ENCODE results near the gene LDLR. TPM values are rescaled to one million over a fixed set of nuclear protein-coding genes. Genes with fewer than 3 reads are reported as not detected.
"Not testable (repeated sequence)": the region's sequence is repeated elsewhere in the genome, so short reads cannot be mapped to it uniquely, and the experiment has no call there.

LDLR gene
- total RNA-seq, 1 donor from 2014 or later, result 123 TPM

- TF ChIP-seq CTCF (conservative IDR thresholded peaks at IDR 0.05; ENCODE audit: low read depth, low read length), result no peak
- no peak for DNase-seq (ENCODE audit: low read depth)
- peak overlapping the region; percentile 98 for H3K4me3 ChIP-seq (ENCODE audit: low read depth, low read length)
Measured at GRCh38 chr19:11088506-11089253, 583 bp upstream of the LDLR start.

- not testable (repeated sequence) for DNase-seq (ENCODE audit: low read depth)
- H3K4me3 ChIP-seq (ENCODE audit: low read depth, low read length), result peak overlapping the region; percentile 98
Measured at GRCh38 chr19:11090014-11090263, 676 bp downstream of the LDLR start.

GRCh38 chr19:11090264-11090996 is 1.2 kb downstream of the LDLR start:
- TF ChIP-seq CTCF (conservative IDR thresholded peaks at IDR 0.05; ENCODE audit: low read depth, low read length), result peak; percentile 13
- no peak for DNase-seq (ENCODE audit: low read depth)
- peak overlapping the region; percentile 98 for H3K4me3 ChIP-seq (ENCODE audit: low read depth, low read length)

GRCh38 chr19:11090997-11091702 is 1.9 kb downstream of the LDLR start:
- peak overlapping the region; percentile 98 for H3K4me3 ChIP-seq (ENCODE audit: low read depth, low read length)
- DNase-seq (ENCODE audit: low read depth), result no peak
- no peak for TF ChIP-seq CTCF (conservative IDR thresholded peaks at IDR 0.05; ENCODE audit: low read depth, low read length)

GRCh38 chr19:11091703-11092153 is 2.5 kb downstream of the LDLR start:
- TF ChIP-seq CTCF (conservative IDR thresholded peaks at IDR 0.05; ENCODE audit: low read depth, low read length), result no peak

GRCh38 chr19:11092181-11092538 is 2.9 kb downstream of the LDLR start:
- H3K4me3 ChIP-seq (ENCODE audit: low read depth, low read length), result peak overlapping the region; percentile 98
- no peak for TF ChIP-seq CTCF (conservative IDR thresholded peaks at IDR 0.05; ENCODE audit: low read depth, low read length)
- peak; percentile 56 for DNase-seq (ENCODE audit: low read depth)

More at GRCh38 chr19:11091703-11092153, 2.5 kb downstream of the LDLR start:
- peak overlapping the region; percentile 98 for H3K4me3 ChIP-seq (ENCODE audit: low read depth, low read length)
- peak; percentile 63 for DNase-seq (ENCODE audit: low read depth)

- H3K4me3 ChIP-seq (ENCODE audit: low read depth, low read length), result no peak overlapping the region
- DNase-seq (ENCODE audit: low read depth), result no peak
- no peak for TF ChIP-seq CTCF (conservative IDR thresholded peaks at IDR 0.05; ENCODE audit: low read depth, low read length)
Measured at GRCh38 chr19:11093689-11094238, 4.5 kb downstream of the LDLR start.

Data from epithelial cell of proximal tubule (primary cell).